ELR (cell line): Measurements from ENCODE around the gene ASPSCR1.

Source experiments
- DNase-seq: peaks from one replicate; pipeline ENCODE4 v3.0.0-alpha.2; 2015; ENCODE audit warnings: low read depth

ASPSCR1 gene

GRCh38 chr17:81960130-81960958, 17.1 kb upstream of the ASPSCR1 start:
- DNase-seq, result no peak

- DNase-seq, result peak; percentile 61
Measured at GRCh38 chr17:81961087-81961511, 16.3 kb upstream of the ASPSCR1 start, which contains the start of gene NOTUM. NOTUM (minus strand) TSS chr17:81961187; CDS start chr17:81960909, 278 bp downstream.

GRCh38 chr17:81961521-81962498, 15.6 kb upstream of the ASPSCR1 start:
- no peak for DNase-seq

- no peak for DNase-seq
Measured at GRCh38 chr17:81962499-81963441, 14.7 kb upstream of the ASPSCR1 start.

- DNase-seq, result no peak
Measured at GRCh38 chr17:81964081-81964849, 13.2 kb upstream of the ASPSCR1 start.

- no peak for DNase-seq
Measured at GRCh38 chr17:81966343-81967243, 10.8 kb upstream of the ASPSCR1 start.

GRCh38 chr17:81967244-81967532, 10.2 kb upstream of the ASPSCR1 start:
- no peak for DNase-seq

GRCh38 chr17:81967533-81968395, 9.7 kb upstream of the ASPSCR1 start:
- DNase-seq, result peak; percentile 59

- no peak for DNase-seq
Measured at GRCh38 chr17:81968396-81968745, 9.1 kb upstream of the ASPSCR1 start.

GRCh38 chr17:81968850-81969812, 8.3 kb upstream of the ASPSCR1 start:
- no peak for DNase-seq

- DNase-seq, result no peak
Measured at GRCh38 chr17:81973432-81973831, 4.0 kb upstream of the ASPSCR1 start.

- no peak for DNase-seq
Measured at GRCh38 chr17:81976332-81977210, 858 bp upstream of the ASPSCR1 start.

GRCh38 chr17:81978524-81979298, 1.3 kb downstream of the ASPSCR1 start:
- DNase-seq, result no peak

GRCh38 chr17:81980122-81980521, 2.7 kb downstream of the ASPSCR1 start:
- no peak for DNase-seq

GRCh38 chr17:81980707-81981343, 3.4 kb downstream of the ASPSCR1 start:
- no peak for DNase-seq
